ENCODE results near the gene PAX8. TPM values are rescaled to one million over a fixed set of nuclear protein-coding genes. Genes with fewer than 3 reads are reported as not detected.

The PAX8 gene
- total RNA-seq, 6 experiments from 2014 or later: 0.33 to 6.7 (median 5.1) TPM

- Mint-ChIP-seq H3K36me3 (ENCODE audit: low read depth) (peaks cover 3% of the 10 kb centered on the region; the same call in 1 of the 2 replicates), H3K27ac (no peak overlapping the region), H3K4me3 (no peak overlapping the region), H3K4me1 (ENCODE audit: low read depth) (peaks cover 70% of the 10 kb centered on the region), H3K9me3 (no peaks in the 10 kb centered on the region), H3K27me3 (ENCODE audit: insufficient read depth) (no peaks in the 10 kb centered on the region; the same call in 1 of the 2 replicates)
- TF ChIP-seq CTCF (IDR thresholded peaks at IDR 0.05): no peak
- no peak for DNase-seq
Observed at GRCh38 chr2:113252047-113252590, 26.6 kb downstream of the PAX8 start.

DNA sequence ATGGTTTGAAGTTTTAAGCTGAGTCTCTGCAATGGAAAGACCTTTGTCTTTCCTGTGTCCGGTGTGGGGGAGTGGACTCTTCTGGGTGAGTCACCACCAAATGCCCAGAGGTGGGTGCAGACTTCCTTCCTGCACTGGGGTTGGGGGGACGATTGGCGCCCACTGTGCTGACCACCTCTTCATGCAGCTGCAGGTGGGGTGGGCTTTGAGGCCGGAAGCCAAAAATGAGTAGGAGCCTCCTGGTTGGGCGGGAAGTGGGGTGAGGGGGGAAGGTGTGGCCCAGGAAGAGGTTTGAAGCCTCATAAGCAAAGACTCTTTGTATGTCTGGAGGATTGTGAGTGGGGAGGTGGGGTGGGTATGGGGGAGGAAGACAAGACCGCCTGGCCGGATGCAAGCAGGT lies 27.6 kb downstream of the PAX8 start:
- no peak for DNase-seq
- H3K4me3 Mint-ChIP-seq: no peak overlapping the region
- peaks cover 3% of the 10 kb centered on the region; the same call in 1 of the 2 replicates for H3K36me3 Mint-ChIP-seq (ENCODE audit: low read depth)
- no peak for TF ChIP-seq CTCF (IDR thresholded peaks at IDR 0.05)
- no peaks in the 10 kb centered on the region; the same call in none of the 2 replicates for H3K27me3 Mint-ChIP-seq (ENCODE audit: insufficient read depth)
- H3K27ac Mint-ChIP-seq: no peak overlapping the region
- peaks cover 65% of the 10 kb centered on the region for H3K4me1 Mint-ChIP-seq (ENCODE audit: low read depth)
- no peaks in the 10 kb centered on the region for H3K9me3 Mint-ChIP-seq

- no peak overlapping the region for H3K4me3 Mint-ChIP-seq
- no peaks in the 10 kb centered on the region; the same call in 1 of the 2 replicates for H3K27me3 Mint-ChIP-seq (ENCODE audit: insufficient read depth)
- H3K27ac Mint-ChIP-seq: no peak overlapping the region
- 0 out of 2 replicates have a peak, but pooled peaks cover 3% of the 10 kb centered on the region for H3K36me3 Mint-ChIP-seq (ENCODE audit: low read depth)
- H3K4me1 Mint-ChIP-seq (ENCODE audit: low read depth): peaks cover 56% of the 10 kb centered on the region
- DNase-seq: peak; percentile 73
- peak; percentile 98 for TF ChIP-seq CTCF (IDR thresholded peaks at IDR 0.05)
- H3K9me3 Mint-ChIP-seq: no peaks in the 10 kb centered on the region
Observed at GRCh38 chr2:113248997-113249770, 29.5 kb downstream of the PAX8 start.

GRCh38 chr2:113246606-113247005 lies 32.1 kb downstream of the PAX8 start:
- Mint-ChIP-seq H3K36me3 (ENCODE audit: low read depth) (peaks cover 13% of the 10 kb centered on the region; the same call in 1 of the 2 replicates), H3K27me3 (ENCODE audit: insufficient read depth) (no peaks in the 10 kb centered on the region; the same call in 1 of the 2 replicates), H3K9me3 (no peaks in the 10 kb centered on the region), H3K27ac (no peak overlapping the region; the same call in 1 of the 2 replicates), H3K4me3 (no peak overlapping the region), H3K4me1 (ENCODE audit: low read depth) (peaks cover 58% of the 10 kb centered on the region)
- TF ChIP-seq CTCF (IDR thresholded peaks at IDR 0.05): no peak
- no peak for DNase-seq

DNA sequence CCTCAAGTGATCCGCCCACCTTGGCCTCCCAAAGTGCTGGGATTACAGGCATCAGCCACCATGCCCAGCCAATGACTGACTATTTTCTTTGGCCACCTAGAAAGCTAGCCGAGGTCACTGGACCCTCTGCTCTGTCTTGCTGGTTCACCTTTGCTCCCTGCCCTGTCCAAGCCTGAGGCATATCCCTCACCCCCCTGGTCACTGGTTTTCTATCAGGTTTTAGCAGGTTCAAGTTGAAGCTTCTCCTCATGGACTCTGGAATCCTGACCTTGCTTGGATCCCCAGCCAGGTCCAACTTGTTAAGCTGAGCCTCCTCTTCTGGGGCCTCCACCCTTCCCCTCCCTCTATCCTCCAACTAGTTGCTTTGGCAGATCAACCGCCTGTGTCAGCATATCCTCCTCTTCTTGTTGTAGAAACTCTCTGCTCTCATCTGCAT lies 33.4 kb downstream of the PAX8 start:
- H3K27ac Mint-ChIP-seq: peak overlapping the region; percentile 0; the same call in 1 of the 2 replicates
- no peak overlapping the region for H3K4me3 Mint-ChIP-seq
- peaks cover 13% of the 10 kb centered on the region; the same call in 1 of the 2 replicates for H3K36me3 Mint-ChIP-seq (ENCODE audit: low read depth)
- H3K27me3 Mint-ChIP-seq (ENCODE audit: insufficient read depth): no peaks in the 10 kb centered on the region; the same call in 1 of the 2 replicates
- no peak for TF ChIP-seq CTCF (IDR thresholded peaks at IDR 0.05)
- no peaks in the 10 kb centered on the region for H3K9me3 Mint-ChIP-seq
- H3K4me1 Mint-ChIP-seq (ENCODE audit: low read depth): peaks cover 58% of the 10 kb centered on the region
- no peak for DNase-seq

Data from HFFc6 (cell line).